Measurements from ENCODE around the gene ITGAE.

Gene ITGAE

DNA sequence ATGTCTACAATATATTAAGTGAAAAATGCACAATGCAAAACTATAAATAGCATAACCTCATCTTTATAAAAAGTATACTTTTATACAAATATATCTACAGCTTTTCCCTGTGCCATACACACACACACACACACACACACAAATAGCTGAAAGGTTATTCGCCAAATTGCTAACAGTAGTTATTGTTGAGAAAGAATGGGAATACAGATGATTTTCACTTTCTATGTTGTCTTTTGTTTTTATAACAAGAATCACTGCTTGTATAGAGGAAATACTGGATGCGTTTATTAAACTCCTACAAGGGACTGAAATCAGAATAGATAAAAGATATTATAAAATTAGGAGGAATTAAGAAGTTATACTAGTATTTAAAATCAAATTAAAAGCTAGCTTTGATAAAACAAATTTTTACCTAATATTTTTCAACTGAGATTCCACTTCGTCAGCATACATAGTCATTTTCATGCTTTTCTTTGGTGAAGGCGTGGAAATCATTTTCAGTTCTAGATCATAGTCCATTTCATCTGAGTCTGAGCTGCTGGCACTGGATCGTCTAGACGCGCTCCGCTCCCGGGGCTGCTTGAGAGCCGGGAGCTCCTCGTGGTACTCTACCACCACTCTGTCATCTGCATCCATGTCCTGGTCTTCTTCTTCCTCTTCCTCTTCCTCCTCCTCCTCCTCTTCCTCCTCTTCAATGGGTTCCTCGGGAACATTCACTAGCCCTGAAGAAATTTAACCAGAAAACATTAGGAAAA is 17.0 kb upstream of the ITGAE start:
- TF ChIP-seq, protein P1, sequence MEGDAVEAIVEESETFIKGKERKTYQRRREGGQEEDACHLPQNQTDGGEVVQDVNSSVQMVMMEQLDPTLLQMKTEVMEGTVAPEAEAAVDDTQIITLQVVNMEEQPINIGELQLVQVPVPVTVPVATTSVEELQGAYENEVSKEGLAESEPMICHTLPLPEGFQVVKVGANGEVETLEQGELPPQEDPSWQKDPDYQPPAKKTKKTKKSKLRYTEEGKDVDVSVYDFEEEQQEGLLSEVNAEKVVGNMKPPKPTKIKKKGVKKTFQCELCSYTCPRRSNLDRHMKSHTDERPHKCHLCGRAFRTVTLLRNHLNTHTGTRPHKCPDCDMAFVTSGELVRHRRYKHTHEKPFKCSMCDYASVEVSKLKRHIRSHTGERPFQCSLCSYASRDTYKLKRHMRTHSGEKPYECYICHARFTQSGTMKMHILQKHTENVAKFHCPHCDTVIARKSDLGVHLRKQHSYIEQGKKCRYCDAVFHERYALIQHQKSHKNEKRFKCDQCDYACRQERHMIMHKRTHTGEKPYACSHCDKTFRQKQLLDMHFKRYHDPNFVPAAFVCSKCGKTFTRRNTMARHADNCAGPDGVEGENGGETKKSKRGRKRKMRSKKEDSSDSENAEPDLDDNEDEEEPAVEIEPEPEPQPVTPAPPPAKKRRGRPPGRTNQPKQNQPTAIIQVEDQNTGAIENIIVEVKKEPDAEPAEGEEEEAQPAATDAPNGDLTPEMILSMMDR (IDR thresholded peaks at IDR 0.05; ENCODE audit: control insufficient read depth, insufficient read depth, low read depth, low read length, missing control alignments): no peak
- no peak for DNase-seq (ENCODE audit: low read depth)
- H3K4me3 ChIP-seq (ENCODE audit: control insufficient read depth, low read depth, low read length): no peak overlapping the region

DNA sequence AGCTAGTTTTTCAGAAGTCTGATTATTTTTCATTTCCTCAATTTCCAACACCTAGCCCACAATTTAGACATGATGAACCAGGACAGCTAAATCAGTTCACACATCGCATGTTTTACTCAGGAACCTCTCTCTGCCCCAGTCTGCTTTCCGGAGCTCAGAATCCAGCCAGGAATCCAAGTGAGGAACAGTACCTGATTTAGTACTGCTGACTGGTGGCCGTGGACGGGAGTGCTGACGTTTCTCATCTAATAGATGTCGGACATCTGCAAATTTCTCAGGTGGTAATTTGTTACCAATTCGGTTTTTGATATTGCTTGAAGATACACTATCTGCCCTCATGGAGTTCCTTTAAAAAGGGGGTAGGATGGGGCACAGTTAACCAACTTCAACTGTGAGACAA is 14.9 kb upstream of the ITGAE start:
- no peak for DNase-seq (ENCODE audit: low read depth)
- TF ChIP-seq, protein P1 (IDR thresholded peaks at IDR 0.05; ENCODE audit: control insufficient read depth, insufficient read depth, low read depth, low read length, missing control alignments): no peak

GRCh38 chr17:3815122-3815521 is 14.1 kb upstream of the ITGAE start:
- DNase-seq (ENCODE audit: low read depth): no peak
- TF ChIP-seq, protein P1 (IDR thresholded peaks at IDR 0.05; ENCODE audit: control insufficient read depth, insufficient read depth, low read depth, low read length, missing control alignments): no peak
- no peak overlapping the region for H3K4me3 ChIP-seq (ENCODE audit: control insufficient read depth, low read depth, low read length)

More for the DNA sequence above, 14.9 kb upstream of the ITGAE start:
- H3K4me3 ChIP-seq (ENCODE audit: control insufficient read depth, low read depth, low read length): no peak overlapping the region

DNA sequence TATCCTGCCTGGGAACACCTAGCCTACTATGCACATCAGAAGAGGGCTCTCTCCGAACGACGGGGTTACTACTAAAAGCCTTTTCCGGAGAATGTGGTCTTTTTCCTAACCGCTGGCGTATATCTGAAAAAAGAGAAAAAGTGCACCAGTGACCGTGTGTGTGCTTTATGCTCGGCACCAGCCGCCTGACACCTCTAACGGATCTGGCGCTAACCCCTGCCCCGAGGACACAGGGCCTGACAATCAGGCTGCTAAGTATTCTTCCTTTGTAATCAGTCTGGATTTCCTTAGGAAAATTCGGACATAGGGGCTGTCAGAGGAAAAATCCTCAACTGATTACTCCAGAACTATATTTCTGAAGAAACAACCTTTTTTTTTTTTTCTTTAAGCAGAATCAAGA is 13.4 kb upstream of the ITGAE start:
- TF ChIP-seq, protein P1 (IDR thresholded peaks at IDR 0.05; ENCODE audit: control insufficient read depth, insufficient read depth, low read depth, low read length, missing control alignments): no peak
- no peak for DNase-seq (ENCODE audit: low read depth)
- H3K4me3 ChIP-seq (ENCODE audit: control insufficient read depth, low read depth, low read length): no peak overlapping the region

- no peak overlapping the region for H3K4me3 ChIP-seq (ENCODE audit: control insufficient read depth, low read depth, low read length)
- TF ChIP-seq, protein P1 (IDR thresholded peaks at IDR 0.05; ENCODE audit: control insufficient read depth, insufficient read depth, low read depth, low read length, missing control alignments): no peak
- DNase-seq (ENCODE audit: low read depth): no peak
Observed at GRCh38 chr17:3813171-3813570, 12.2 kb upstream of the ITGAE start.

GRCh38 chr17:3812771-3813170 is 11.8 kb upstream of the ITGAE start:
- no peak for DNase-seq (ENCODE audit: low read depth)
- H3K4me3 ChIP-seq (ENCODE audit: control insufficient read depth, low read depth, low read length): no peak overlapping the region
- TF ChIP-seq, protein P1 (IDR thresholded peaks at IDR 0.05; ENCODE audit: control insufficient read depth, insufficient read depth, low read depth, low read length, missing control alignments): no peak
